HepG2 (cell line): Measurements from ENCODE around the gene TCAP. TPM values are rescaled to one million over a fixed set of nuclear protein-coding genes. Genes with fewer than 3 reads are reported as not detected.

Experiments
- ATF7-NPFF ChIP-seq: sonication (generic); formaldehyde crosslinking; IDR thresholded peaks from 2 replicates; pipeline ENCODE4 v1.8.1; 2023; ENCODE audit warnings: mild to moderate bottlenecking, low read depth, missing genetic modification reagents, moderate library complexity
- IKZF4 ChIP-seq: sonication (generic); formaldehyde crosslinking; IDR thresholded peaks from 2 replicates; pipeline ENCODE4 v1.5.1; 2020; ENCODE audit warnings: borderline replicate concordance, mild to moderate bottlenecking, low read depth, missing genetic modification reagents; ENCODE audit errors: not compliant biosample characterization
- KLF12 ChIP-seq: sonication (generic); formaldehyde crosslinking; IDR thresholded peaks from 2 replicates; pipeline ENCODE4 v1.4.0; 2020; ENCODE audit warnings: missing genetic modification reagents, borderline replicate concordance
- KLF13 ChIP-seq: sonication (generic); formaldehyde crosslinking; IDR thresholded peaks from 2 replicates; pipeline ENCODE4 v1.4.0; 2020; ENCODE audit warnings: mild to moderate bottlenecking, missing genetic modification reagents
- MEF2D ChIP-seq: sonication (generic); formaldehyde crosslinking; IDR thresholded peaks from 2 replicates; pipeline ENCODE4 v1.5.1; 2020; ENCODE audit warnings: mild to moderate bottlenecking, missing genetic modification reagents
- NFE2L1 ChIP-seq: sonication (generic); formaldehyde crosslinking; IDR thresholded peaks from 2 replicates; pipeline ENCODE4 v1.4.0; 2020; ENCODE audit warnings: missing genetic modification reagents, mild to moderate bottlenecking, borderline replicate concordance
- RBFOX2 ChIP-seq: fragments of 200-400 bp; formaldehyde crosslinking; IDR thresholded peaks from 2 replicates; pipeline ENCODE4 v1.6.1; 2017; ENCODE audit warnings: low read depth, mild to moderate bottlenecking, low read length
- TARDBP ChIP-seq: sonication (generic); formaldehyde crosslinking; IDR thresholded peaks from 2 replicates; pipeline ENCODE4 v1.8.0; 2022; ENCODE audit warnings: mild to moderate bottlenecking, missing genetic modification reagents
- THAP11 ChIP-seq: IDR thresholded peaks from 2 replicates; pipeline ENCODE4 v1.6.1; 2016; ENCODE audit warnings: missing biosample characterization, missing genetic modification reagents
- ZNF263 ChIP-seq: sonication (generic); formaldehyde crosslinking; IDR thresholded peaks from 2 replicates; pipeline ENCODE4 v1.4.0; 2020; ENCODE audit warnings: missing genetic modification reagents
- ZNF382 ChIP-seq: sonication (generic); formaldehyde crosslinking; IDR thresholded peaks from 2 replicates; pipeline ENCODE4 v1.5.0; 2020; ENCODE audit warnings: missing genetic modification reagents, mild to moderate bottlenecking, borderline replicate concordance
- ZNF737 ChIP-seq: sonication (generic); formaldehyde crosslinking; IDR thresholded peaks from 2 replicates; pipeline ENCODE4 v1.5.0; 2020; ENCODE audit warnings: missing genetic modification reagents, mild to moderate bottlenecking, borderline replicate concordance
- polyA plus RNA-seq, 8 experiments: library from polyadenylated mRNA; depleted of rRNA in 3 of 8; stranded (reverse) in 7 of 8; unstranded in 1 of 8; fragments of >200 nt; fragmentation: Illumina TruSeq in 4 of 8; extraction: Trizol in 4 of 8; gene quantifications; 2 replicates each; pipeline versions ENCODE4 v1.2.1 to v1.2.3, GENCODE V29; 2011 to 2016; ENCODE audit warnings: low read depth in 4 of 8, missing spikeins in 1 of 8, mixed read lengths in 1 of 8; ENCODE audit not compliant: insufficient read depth in 1 of 8
- total RNA-seq, 5 experiments: library from RNA; depleted of rRNA; stranded (reverse); fragments of >200 nt; fragmentation: Illumina TruSeq; extraction: Trizol; gene quantifications; 2 replicates each; pipeline ENCODE4 v1.2.3, GENCODE V29; 2016; ENCODE audit warnings: low read depth in 1 of 5
- TF ChIP-seq, protein P1 (sequence below): IDR thresholded peaks from 2 replicates; pipeline ENCODE4 v1.6.1; 2012; ENCODE audit warnings: low read depth, low read length, improper control_type of control experiment
- TF ChIP-seq, protein P2 (sequence below): sonication (generic); formaldehyde crosslinking; IDR thresholded peaks from 2 replicates; pipeline ENCODE4 v1.4.0; 2020; ENCODE audit warnings: missing genetic modification reagents
- TF ChIP-seq, protein P3 (sequence below): sonication (generic); formaldehyde crosslinking; IDR thresholded peaks from 2 replicates; pipeline ENCODE4 v1.9.0; 2021; ENCODE audit warnings: missing genetic modification reagents, mild to moderate bottlenecking, borderline replicate concordance
- TF ChIP-seq, protein P4 (sequence below): sonication (generic); formaldehyde crosslinking; IDR thresholded peaks from 2 replicates; pipeline ENCODE4 v1.5.1; 2020; ENCODE audit warnings: mild to moderate bottlenecking, missing genetic modification reagents, moderate library complexity
- TF ChIP-seq, protein P5 (sequence below): sonication (generic); formaldehyde crosslinking; IDR thresholded peaks from 2 replicates; pipeline ENCODE4 v1.5.0; 2020; ENCODE audit warnings: mild to moderate bottlenecking, missing genetic modification reagents

Gene TCAP
- total and polyA plus RNA-seq, 2 of the 13 experiments (the other 11 are each of a cell fraction or from before 2014, with no cell fraction given) = 0.24 to 0.65 TPM

DNA sequence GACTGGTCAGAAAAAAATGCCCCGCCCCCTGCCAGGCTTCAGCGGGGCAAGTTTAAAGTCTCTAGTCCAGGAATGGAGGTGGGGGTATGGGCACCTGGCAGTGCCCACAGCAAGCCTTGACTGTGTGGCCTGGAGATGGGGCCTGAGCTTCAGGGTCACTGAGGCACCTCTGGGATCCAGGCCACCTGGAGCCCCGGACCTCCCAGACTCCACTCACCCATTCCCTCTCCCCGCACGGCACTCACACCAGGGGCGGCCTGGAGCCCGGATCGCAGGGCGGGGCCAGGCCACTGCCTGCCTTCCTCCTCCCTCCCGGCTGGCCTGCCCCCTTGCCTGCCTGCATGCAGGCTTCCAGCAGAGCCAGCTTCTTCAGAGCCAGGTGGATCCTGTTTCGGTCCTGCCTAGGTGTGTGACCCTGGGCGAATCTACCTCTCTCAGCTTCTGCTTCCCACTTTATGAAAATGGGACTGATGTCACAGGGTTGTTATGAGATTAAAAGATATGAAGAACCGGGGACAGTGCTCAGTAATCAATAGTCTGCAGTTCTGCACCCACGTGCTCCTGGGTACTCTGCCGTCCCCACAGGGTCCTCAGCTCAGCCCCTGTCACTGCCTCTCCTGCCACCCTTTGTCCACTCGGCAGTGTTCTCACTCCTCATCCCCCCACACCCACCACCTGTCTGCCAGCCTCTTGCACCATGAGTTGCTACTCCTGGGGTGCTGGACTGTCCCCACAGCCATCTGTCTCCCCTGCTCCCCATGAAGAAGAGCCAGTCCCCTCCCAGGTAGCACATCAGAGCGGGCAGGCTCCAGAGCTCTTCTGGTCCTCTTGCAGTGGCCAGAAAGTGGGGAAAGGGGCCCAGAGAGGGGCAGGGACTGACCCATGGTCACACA, 1.2 kb upstream of the TCAP start (continued):
- TF ChIP-seq, protein P1, sequence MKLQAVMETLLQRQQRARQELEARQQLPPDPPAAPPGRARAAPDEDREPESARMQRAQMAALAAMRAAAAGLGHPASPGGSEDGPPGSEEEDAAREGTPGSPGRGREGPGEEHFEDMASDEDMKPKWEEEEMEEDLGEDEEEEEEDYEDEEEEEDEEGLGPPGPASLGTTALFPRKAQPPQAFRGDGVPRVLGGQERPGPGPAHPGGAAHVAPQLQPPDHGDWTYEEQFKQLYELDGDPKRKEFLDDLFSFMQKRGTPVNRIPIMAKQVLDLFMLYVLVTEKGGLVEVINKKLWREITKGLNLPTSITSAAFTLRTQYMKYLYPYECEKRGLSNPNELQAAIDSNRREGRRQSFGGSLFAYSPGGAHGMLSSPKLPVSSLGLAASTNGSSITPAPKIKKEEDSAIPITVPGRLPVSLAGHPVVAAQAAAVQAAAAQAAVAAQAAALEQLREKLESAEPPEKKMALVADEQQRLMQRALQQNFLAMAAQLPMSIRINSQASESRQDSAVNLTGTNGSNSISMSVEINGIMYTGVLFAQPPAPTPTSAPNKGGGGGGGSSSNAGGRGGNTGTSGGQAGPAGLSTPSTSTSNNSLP = 0 out of 2 replicates have a peak, but pooled peaks have one; percentile 15
- TF ChIP-seq THAP11 (CRISPR knock-in tag) (0 out of 2 replicates have a peak, but pooled peaks have one; percentile 12), MEF2D (no peak), KLF12 (CRISPR knock-in tag) (no peak), ATF7-NPFF (CRISPR knock-in tag) (no peak), ZNF263 (peak; percentile 67), ZNF382 (CRISPR knock-in tag) (no peak), RBFOX2 (peak; percentile 47; the same call in 1 of the 2 replicates), TARDBP (CRISPR knock-in tag) (no peak), KLF13 (CRISPR knock-in tag) (no peak), IKZF4 (CRISPR knock-in tag) (no peak), ZNF737 (CRISPR knock-in tag) (no peak), NFE2L1 (peak; percentile 27; the same call in 1 of the 2 replicates)
- TF ChIP-seq, protein P2, sequence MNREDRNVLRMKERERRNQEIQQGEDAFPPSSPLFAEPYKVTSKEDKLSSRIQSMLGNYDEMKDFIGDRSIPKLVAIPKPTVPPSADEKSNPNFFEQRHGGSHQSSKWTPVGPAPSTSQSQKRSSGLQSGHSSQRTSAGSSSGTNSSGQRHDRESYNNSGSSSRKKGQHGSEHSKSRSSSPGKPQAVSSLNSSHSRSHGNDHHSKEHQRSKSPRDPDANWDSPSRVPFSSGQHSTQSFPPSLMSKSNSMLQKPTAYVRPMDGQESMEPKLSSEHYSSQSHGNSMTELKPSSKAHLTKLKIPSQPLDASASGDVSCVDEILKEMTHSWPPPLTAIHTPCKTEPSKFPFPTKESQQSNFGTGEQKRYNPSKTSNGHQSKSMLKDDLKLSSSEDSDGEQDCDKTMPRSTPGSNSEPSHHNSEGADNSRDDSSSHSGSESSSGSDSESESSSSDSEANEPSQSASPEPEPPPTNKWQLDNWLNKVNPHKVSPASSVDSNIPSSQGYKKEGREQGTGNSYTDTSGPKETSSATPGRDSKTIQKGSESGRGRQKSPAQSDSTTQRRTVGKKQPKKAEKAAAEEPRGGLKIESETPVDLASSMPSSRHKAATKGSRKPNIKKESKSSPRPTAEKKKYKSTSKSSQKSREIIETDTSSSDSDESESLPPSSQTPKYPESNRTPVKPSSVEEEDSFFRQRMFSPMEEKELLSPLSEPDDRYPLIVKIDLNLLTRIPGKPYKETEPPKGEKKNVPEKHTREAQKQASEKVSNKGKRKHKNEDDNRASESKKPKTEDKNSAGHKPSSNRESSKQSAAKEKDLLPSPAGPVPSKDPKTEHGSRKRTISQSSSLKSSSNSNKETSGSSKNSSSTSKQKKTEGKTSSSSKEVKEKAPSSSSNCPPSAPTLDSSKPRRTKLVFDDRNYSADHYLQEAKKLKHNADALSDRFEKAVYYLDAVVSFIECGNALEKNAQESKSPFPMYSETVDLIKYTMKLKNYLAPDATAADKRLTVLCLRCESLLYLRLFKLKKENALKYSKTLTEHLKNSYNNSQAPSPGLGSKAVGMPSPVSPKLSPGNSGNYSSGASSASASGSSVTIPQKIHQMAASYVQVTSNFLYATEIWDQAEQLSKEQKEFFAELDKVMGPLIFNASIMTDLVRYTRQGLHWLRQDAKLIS (CRISPR knock-in tag) = no peak
- TF ChIP-seq, protein P3, sequence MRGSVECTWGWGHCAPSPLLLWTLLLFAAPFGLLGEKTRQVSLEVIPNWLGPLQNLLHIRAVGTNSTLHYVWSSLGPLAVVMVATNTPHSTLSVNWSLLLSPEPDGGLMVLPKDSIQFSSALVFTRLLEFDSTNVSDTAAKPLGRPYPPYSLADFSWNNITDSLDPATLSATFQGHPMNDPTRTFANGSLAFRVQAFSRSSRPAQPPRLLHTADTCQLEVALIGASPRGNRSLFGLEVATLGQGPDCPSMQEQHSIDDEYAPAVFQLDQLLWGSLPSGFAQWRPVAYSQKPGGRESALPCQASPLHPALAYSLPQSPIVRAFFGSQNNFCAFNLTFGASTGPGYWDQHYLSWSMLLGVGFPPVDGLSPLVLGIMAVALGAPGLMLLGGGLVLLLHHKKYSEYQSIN (CRISPR knock-in tag) = no peak
- TF ChIP-seq, protein P4, sequence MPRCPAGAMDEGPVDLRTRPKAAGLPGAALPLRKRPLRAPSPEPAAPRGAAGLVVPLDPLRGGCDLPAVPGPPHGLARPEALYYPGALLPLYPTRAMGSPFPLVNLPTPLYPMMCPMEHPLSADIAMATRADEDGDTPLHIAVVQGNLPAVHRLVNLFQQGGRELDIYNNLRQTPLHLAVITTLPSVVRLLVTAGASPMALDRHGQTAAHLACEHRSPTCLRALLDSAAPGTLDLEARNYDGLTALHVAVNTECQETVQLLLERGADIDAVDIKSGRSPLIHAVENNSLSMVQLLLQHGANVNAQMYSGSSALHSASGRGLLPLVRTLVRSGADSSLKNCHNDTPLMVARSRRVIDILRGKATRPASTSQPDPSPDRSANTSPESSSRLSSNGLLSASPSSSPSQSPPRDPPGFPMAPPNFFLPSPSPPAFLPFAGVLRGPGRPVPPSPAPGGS (CRISPR knock-in tag) = 0 out of 2 replicates have a peak, but pooled peaks have one; percentile 76
- TF ChIP-seq, protein P5, sequence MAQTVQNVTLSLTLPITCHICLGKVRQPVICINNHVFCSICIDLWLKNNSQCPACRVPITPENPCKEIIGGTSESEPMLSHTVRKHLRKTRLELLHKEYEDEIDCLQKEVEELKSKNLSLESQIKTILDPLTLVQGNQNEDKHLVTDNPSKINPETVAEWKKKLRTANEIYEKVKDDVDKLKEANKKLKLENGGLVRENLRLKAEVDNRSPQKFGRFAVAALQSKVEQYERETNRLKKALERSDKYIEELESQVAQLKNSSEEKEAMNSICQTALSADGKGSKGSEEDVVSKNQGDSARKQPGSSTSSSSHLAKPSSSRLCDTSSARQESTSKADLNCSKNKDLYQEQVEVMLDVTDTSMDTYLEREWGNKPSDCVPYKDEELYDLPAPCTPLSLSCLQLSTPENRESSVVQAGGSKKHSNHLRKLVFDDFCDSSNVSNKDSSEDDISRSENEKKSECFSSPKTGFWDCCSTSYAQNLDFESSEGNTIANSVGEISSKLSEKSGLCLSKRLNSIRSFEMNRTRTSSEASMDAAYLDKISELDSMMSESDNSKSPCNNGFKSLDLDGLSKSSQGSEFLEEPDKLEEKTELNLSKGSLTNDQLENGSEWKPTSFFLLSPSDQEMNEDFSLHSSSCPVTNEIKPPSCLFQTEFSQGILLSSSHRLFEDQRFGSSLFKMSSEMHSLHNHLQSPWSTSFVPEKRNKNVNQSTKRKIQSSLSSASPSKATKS (CRISPR knock-in tag) = no peak
